HG02610 (cell line): ENCODE measurements around the gene ADAMTSL3.
"Not testable (repeated sequence)": the region's sequence is repeated elsewhere in the genome, so short reads cannot be mapped to it uniquely, and the experiment has no call there.

Source experiments
- ATAC-seq: cut with Tn5 transposase; IDR thresholded peaks from one replicate; pipeline ENCODE4 v1.9.1; 2021; ENCODE audit warnings: mild to moderate bottlenecking, moderate library complexity; ENCODE audit not compliant: unreplicated experiment

The ADAMTSL3 gene

GRCh38 chr15:83747050-83747717 is 93.3 kb downstream of the ADAMTSL3 start:
- ATAC-seq = no peak

- no peak for ATAC-seq
These were observed 93.8 kb downstream of the ADAMTSL3 start for GRCh38 chr15:83747718-83748110.

DNA sequence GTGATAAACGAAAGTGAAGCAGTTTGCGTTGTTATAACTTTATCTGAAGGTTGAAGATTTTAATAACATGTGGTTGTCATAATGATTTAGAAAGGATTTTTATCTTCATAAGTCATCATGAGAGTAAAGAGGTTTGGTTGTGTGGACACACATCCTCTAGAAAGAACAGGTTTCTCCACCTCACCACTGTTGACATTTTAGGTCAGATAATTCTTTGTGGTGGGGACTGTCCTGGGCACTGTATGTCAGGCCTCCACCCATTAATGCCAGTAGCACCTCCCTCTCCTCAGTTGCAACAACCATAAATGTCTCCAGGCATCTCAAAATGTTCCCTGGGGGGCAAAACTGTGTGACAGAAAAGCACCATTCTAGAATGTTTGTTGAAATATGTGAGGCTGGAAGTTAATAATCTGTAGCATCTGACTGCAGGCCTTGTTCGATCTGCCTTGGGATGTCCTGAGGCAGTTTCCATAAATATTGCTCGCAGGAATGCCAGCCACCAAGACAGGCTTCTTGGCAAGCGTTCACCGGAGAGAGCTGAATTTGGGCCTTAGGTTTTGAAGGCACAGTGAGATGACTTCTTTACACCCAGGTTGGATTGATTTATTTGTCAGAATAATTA is 100.1 kb downstream of the ADAMTSL3 start:
- no peak for ATAC-seq

GRCh38 chr15:83757291-83757690 is 103.4 kb downstream of the ADAMTSL3 start:
- ATAC-seq = not testable (repeated sequence)

- ATAC-seq = no peak
These were observed 108.4 kb downstream of the ADAMTSL3 start for GRCh38 chr15:83762367-83762766.

GRCh38 chr15:83764201-83764838 is 110.4 kb downstream of the ADAMTSL3 start:
- ATAC-seq = no peak

DNA sequence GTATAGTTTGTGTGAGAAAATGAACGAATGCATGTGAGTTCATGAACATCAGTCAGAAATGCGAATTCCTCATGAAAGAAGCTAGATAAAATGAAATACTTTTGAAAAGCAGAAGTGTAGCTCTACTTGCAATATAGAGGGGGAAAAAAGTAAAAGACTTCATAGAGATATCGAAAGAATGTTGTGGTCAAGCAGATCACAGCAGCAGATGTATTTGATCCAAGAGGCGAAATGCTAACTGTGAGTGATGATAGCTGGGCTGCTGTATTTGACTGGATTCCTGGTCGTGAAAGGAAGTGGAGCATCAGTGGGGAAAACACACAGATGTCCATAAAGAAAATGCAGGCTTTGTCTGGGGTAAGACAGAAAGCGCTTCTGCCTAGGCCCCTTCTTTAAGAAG is 112.4 kb downstream of the ADAMTSL3 start:
- no peak for ATAC-seq

DNA sequence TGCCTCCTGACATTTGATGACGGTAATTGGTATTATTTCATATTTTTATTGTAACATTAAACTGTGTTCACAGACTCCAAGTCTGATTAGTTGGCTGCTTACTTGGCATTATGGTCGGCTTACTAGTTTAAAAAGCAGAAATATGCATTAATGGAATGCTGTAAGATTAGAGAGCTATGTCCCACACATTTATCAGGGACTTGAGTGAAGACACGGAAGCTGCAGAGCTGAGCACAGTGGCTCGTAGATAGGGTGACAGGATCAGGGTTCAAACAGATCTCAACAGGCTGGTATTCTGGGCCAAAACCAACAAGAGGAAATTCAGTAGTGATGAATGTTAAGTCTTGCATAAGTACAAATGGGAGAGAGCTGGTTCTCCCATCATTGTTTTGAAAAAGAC is 113.8 kb downstream of the ADAMTSL3 start:
- no peak for ATAC-seq

- ATAC-seq = no peak
These were observed 115.6 kb downstream of the ADAMTSL3 start for GRCh38 chr15:83769411-83769999.

- no peak for ATAC-seq
These were observed 121.8 kb downstream of the ADAMTSL3 start for GRCh38 chr15:83775738-83776137.

DNA sequence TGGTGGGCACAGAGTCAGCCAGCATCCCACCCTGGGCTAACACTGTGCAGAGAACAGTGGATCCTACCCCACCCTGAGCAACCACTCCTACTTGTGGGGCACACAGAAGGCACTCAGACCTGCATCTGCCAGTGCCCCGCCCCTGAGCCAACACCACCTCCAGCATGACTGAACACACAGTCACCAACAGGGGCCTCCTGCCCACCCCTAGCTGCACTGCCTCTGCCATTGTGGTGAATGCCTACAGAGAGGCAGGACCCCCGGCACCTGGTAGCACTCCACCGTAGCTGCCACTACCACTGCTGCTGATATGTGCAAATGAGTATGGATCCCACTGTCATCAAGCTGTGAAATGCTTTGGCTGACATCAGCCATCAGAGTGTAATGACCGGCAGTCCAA is 123.1 kb downstream of the ADAMTSL3 start:
- no peak for ATAC-seq

DNA sequence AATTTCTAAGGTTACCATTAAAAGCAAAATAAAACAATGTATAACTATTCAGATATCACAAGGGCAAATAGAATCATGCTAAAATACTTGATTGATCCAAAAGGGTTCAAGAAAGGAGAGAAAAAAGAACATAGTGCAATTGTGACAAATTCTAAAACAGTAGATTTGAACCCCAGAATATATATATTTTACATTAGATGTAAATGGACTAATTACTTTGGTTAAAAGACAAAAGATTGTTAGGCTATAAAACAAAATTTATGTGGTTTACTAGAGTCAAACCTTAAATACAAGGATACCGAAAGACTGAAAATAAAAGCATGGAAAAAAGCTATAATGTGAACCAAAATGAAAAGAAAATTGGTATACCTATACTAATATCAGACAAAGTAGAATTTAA is 129.3 kb downstream of the ADAMTSL3 start:
- ATAC-seq = no peak

GRCh38 chr15:83784975-83785374 is 131.1 kb downstream of the ADAMTSL3 start:
- no peak for ATAC-seq

- no peak for ATAC-seq
These were observed 132.4 kb downstream of the ADAMTSL3 start for GRCh38 chr15:83786336-83786735.

GRCh38 chr15:83793069-83793468 is 139.1 kb downstream of the ADAMTSL3 start:
- ATAC-seq = no peak

DNA sequence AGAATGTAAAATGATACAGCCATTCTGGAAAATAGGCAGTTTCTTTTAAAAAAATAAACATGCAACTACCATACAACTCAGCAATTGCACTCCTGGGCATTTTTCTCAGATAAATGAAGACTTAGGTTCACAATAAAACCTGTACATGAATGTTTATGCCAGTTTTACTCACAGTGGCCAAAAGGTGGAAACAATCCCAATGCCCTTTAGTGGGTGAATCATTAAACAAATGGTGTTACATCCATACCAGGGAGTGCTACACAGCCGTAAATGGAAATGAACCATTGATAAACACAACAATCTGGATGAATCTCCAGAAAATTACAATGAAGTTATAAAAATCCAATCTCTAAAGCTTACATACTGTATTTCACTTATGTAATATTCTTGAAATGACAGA is 140.3 kb downstream of the ADAMTSL3 start:
- no peak for ATAC-seq

- no peak for ATAC-seq
These were observed 155.4 kb downstream of the ADAMTSL3 start for GRCh38 chr15:83809345-83809744.

DNA sequence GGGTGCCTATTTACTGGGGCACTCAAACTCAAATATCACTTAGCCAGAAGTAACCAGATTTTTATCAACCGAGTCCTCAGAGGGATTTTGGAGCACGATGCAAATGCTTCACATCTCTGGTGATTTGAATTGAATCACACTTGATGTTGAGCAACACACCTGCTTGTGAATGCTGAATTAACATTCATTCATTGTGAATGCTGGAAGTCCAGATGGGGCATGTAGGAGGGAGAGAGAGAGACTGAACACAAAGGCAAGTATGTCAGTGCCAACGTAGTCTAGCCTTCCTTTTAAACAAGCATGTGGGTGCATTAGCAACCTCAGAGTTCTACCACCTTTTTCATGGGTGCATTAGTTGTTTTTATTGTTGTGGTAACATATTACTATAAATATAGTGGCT is 156.2 kb downstream of the ADAMTSL3 start:
- ATAC-seq = no peak

- no peak for ATAC-seq
These were observed 159.8 kb downstream of the ADAMTSL3 start for GRCh38 chr15:83813682-83814081.

GRCh38 chr15:83815506-83815905 is 161.6 kb downstream of the ADAMTSL3 start:
- no peak for ATAC-seq

- no peak for ATAC-seq
These were observed 162.4 kb downstream of the ADAMTSL3 start for GRCh38 chr15:83816124-83816883.
